GM20000 (cell line): Measurements from ENCODE around the gene LLGL1.
A peak's percentile ranks its signal among the peaks of the same experiment; 100 is the strongest.
"Not testable (repeated sequence)": the region's sequence is repeated elsewhere in the genome, so short reads cannot be mapped to it uniquely, and the experiment has no call there.

Source experiments
- DNase-seq: peaks from one replicate; pipeline ENCODE4 v3.0.0; 2012; ENCODE audit warnings: low spot score
- CTCF ChIP-seq: IDR thresholded peaks from 2 replicates; pipeline ENCODE4 v1.5.1; 2012; ENCODE audit warnings: mild to moderate bottlenecking, control low read depth; ENCODE audit errors: extremely low read depth, missing control alignments

LLGL1 gene

DNA sequence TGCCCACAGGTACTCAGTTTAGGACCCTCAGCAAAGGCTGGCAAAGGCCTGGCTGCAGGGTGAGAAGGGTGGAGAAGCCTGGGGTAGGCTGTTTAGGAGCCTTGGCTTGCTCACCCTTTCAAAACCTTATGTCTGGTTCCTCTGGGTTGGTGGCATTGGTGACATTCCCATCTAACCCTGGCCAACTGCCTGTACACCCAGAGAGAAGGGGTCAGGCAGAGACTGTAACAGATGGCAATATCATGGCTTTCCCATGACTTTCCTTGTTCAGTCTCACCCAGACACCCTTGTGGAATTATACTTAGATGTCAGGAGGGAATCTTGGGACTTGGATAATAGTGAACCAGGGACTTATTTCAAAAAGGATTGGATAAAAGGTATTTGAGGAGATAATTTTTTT is 18.5 kb upstream of the LLGL1 start:
- DNase-seq: no peak
- TF ChIP-seq CTCF: no peak

DNA sequence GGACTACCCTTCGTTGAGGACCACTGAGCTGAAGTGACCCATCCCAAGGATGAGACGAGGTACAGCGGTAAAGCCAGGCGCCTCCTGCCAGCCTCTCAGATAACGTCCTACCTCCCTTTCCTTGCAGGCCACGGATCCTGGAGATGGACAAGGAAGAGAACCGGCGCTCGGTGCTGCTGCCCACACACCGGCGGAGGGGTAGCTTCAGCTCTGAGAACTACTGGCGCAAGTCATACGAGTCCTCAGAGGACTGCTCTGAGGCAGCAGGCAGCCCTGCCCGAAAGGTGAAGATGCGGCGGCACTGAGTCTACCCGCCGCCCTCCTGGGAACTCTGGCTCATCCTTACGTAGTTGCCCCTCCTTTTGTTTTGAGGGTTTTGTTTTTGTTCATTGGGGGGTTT is 17.3 kb upstream of the LLGL1 start:
- no peak for DNase-seq
- TF ChIP-seq CTCF: no peak

- TF ChIP-seq CTCF: no peak
- DNase-seq: no peak
Measured at GRCh38 chr17:18213666-18214270, 11.7 kb upstream of the LLGL1 start.

- DNase-seq: not testable (repeated sequence)
Measured at GRCh38 chr17:18216906-18217305, 8.5 kb upstream of the LLGL1 start.

- TF ChIP-seq CTCF: peak; percentile 98
- DNase-seq: peak; percentile 85
Measured at GRCh38 chr17:18217412-18218015, 7.9 kb upstream of the LLGL1 start.

GRCh38 chr17:18218756-18219415 is 6.5 kb upstream of the LLGL1 start:
- no peak for TF ChIP-seq CTCF
- DNase-seq: no peak

- no peak for DNase-seq
- no peak for TF ChIP-seq CTCF
Measured at GRCh38 chr17:18224053-18224386, 1.4 kb upstream of the LLGL1 start.
